GM19463 (cell line): Measurements from ENCODE around the gene RBAK.
"Not testable (repeated sequence)": the region's sequence is repeated elsewhere in the genome, so short reads cannot be mapped to it uniquely, and the experiment has no call there.

Experiments used
- ATAC-seq: cut with Tn5 transposase; IDR thresholded peaks from one replicate; pipeline ENCODE4 v1.9.1; 2021; ENCODE audit warnings: mild to moderate bottlenecking, moderate library complexity; ENCODE audit not compliant: unreplicated experiment

RBAK gene

GRCh38 chr7:5050676-5051075 lies 5.0 kb downstream of the RBAK start:
- ATAC-seq = no peak

DNA sequence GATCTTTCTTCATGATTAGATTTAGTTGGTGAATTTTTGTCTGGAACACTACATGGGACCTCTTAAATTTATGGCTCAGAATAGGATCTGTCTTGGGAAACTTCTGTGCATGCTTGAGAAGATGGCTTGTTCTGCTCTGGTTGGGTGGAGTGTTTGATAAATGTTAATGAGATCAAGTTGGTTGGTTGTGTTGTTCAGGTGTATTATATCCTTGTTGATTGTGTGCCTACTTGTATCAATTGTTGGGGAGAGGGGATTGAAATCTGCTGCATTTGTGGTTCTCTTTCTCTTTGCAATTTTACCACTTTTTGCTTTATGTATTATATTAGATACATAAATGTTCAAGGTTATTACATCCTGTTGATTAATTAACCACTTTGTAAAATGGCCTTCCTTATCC lies 6.1 kb downstream of the RBAK start:
- ATAC-seq = not testable (repeated sequence)

GRCh38 chr7:5053175-5053574 lies 7.5 kb downstream of the RBAK start:
- ATAC-seq = no peak

GRCh38 chr7:5063698-5064097 lies 18.0 kb downstream of the RBAK start:
- no peak for ATAC-seq

DNA sequence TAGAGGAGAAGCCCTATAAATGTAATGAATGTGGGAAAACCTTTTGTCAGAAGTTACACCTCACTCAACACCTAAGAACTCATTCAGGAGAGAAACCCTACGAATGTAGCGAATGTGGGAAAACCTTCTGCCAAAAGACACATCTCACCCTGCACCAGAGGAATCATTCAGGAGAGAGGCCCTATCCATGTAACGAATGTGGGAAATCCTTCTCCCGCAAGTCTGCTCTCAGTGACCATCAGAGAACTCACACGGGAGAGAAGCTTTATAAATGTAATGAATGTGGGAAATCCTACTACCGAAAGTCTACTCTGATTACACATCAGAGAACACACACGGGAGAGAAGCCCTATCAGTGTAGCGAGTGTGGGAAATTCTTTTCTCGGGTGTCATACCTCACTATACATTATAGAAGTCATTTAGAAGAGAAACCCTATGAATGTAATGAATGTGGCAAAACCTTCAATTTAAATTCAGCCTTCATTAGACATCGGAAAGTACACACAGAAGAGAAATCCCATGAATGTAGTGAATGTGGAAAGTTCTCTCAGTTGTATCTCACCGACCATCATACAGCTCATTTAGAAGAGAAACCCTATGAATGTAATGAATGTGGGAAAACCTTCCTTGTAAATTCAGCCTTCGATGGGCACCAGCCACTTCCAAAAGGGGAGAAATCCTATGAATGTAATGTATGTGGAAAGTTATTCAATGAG lies 18.9 kb downstream of the RBAK start:
- no peak for ATAC-seq

DNA sequence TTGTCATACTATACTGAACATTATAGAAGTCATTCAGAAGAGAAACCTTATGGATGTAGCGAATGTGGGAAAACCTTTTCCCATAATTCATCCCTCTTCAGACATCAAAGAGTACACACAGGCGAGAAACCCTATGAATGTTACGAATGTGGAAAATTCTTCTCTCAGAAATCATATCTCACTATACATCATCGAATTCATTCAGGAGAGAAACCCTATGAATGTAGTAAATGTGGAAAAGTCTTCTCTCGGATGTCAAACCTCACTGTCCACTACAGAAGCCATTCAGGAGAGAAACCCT lies 19.4 kb downstream of the RBAK start:
- no peak for ATAC-seq

DNA sequence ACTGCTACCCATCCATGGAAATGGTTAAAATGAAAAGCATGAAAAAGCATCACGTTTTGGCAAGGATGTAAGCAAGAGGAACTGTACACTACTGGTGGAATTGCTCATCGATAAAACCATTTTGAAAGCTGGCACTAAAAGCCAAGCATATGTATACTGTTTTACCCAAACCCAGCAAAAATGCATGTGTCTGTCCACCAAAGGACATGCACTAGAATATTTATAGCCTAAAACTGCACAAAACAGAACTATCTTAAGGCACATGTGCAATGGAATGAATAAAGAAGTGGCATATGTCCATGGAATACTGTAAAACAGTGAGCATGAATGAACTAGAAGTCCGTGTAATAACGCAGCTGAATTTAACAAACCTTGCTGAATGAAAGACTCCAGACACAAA lies 22.9 kb downstream of the RBAK start:
- ATAC-seq = no peak

- no peak for ATAC-seq
These were observed 24.5 kb downstream of the RBAK start for GRCh38 chr7:5070206-5070605.

- ATAC-seq = not testable (repeated sequence)
These were observed 29.5 kb downstream of the RBAK start for GRCh38 chr7:5075187-5075586.

DNA sequence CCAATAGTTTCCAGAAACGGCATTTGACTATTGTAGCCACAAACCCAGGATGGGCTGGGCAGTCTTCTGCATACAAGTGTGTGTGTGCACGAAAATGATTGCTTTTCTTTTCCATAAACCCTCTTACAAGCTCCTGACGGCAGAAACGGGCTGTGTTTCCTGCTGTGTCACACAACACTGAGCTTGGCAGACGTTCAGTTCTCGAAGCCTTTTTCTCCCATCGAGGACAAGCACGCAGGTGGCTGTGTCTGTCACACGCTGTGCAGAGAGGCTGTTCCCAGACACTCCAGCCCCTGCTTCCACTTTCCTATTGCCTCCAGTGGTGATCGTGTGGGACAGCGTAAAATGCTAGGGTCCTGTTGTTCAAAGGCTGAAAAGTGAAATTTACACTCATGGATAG lies 32.1 kb downstream of the RBAK start:
- ATAC-seq = no peak

- ATAC-seq = no peak
These were observed 37.1 kb downstream of the RBAK start for GRCh38 chr7:5082806-5083205.

- no peak for ATAC-seq
These were observed 37.7 kb downstream of the RBAK start for GRCh38 chr7:5083311-5083711.

GRCh38 chr7:5086256-5086655 lies 40.6 kb downstream of the RBAK start:
- ATAC-seq = no peak

DNA sequence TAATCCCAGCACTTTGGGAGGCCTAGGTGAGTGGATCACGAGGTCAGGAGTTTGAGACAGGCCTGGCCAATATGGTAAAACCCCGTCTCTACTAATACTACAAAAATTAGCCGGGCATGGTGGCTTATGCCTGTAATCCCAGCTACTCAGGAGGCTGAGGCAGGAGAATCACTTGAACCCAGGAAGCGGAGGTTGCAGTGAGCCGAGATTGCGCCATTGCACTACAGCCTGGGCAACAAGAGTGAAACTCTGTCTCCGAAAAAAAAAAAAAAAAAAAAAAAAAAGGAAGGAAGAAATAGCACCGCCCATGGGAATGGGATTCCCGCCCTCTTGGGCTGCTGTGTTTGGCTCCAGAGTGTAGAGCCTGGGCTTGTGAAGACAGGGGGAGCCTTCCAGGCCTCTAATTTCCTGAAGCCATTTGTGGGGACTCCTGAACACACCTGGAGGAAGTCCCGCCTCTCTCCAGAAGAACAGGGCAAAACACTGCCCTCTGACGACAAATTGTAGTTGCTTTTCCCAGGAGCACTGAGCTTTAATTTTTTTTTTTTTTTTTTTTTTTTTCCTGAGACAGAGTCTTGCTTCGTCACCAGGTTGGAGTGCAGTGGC lies 42.7 kb downstream of the RBAK start:
- not testable (repeated sequence) for ATAC-seq

- ATAC-seq = no peak
These were observed 43.2 kb downstream of the RBAK start for GRCh38 chr7:5088906-5089305.

DNA sequence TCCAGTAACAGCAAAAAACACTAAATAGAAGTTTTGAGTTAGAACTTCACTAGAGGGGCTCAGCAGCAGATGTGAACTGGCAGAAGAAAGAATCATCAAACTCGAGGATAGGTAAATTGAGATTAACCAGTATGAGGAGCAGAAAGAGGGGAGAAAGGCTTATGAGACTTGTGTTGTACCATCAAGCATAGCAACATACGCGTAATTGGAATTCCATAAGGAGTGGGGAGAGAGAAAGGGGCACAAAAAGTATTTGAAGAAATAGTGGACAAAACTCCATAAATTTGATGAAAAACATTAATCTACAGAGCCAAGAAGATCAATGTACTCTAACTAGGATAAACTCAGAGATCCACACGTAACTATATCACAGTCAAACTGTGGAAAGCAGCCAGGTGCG lies 48.3 kb downstream of the RBAK start:
- ATAC-seq = no peak

- ATAC-seq = no peak
These were observed 49.0 kb downstream of the RBAK start for GRCh38 chr7:5094641-5095040.

DNA sequence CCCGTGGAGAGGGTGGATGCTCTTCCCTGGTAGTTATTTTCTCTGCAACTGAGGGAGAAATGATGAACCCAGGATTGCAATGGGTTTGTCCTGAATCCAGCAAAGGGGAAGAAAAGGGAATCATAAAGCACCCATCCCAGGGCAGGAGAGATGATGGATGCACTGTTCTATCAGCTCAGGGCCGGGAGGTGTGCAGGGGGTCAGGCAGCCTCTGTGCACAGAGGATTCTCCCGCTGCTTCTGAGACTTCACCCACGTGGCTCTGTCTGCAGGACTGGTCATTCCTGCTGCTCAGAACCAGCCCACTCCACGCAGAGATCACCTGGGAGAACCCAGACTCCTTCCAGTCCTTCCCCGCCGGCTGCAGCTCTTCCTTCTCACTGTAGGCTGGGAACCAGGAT lies 70.7 kb downstream of the RBAK start:
- no peak for ATAC-seq

- ATAC-seq = no peak
These were observed 71.7 kb downstream of the RBAK start for GRCh38 chr7:5117095-5117970.
